ENCODE data around the gene MARK2.
"Not testable (repeated sequence)": the region's sequence is repeated elsewhere in the genome, so short reads cannot be mapped to it uniquely, and the experiment has no call there.

MARK2 gene

DNA sequence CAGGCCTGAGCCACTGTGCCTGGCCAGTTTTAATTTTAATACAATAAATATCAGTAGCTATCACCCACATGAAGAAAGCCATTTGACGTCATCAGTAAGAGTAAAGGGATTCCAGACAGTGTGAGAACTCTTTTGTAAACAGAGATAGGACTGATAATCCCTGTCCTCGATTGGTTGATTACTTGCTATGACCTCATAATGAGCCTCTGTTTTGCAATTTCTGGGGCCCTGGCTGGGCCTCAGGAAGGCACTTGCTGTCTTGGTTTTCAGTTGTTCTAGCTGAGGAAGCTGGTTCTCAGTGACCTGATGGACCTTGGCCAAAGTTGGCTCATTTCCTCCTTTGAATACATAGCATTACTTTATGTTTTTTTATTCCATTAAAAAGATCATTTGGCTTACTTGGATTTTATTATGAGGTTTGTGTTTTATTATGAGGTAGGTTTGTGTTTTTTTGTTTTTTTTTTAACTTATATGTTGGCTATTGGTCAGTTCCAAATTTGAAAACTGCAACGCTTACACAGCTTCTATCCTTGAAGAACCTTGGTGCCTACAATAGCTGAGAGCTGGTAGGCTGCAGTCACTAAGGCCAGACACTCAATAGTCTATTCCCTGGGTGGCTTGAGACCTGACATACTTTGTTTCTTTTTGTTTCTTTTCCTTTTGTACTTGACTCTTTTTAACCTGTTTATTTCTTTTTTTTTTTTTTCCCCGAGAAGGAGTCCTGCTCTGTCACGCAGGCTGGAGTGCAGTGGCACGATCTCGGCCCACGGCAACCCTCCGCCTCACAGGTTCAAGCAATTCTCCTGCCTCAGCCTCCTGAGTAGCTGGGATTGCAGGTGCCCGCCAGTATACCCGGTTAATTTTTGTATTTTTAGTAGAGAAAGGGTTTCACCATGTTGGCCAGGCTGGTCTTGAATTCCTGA lies 20.0 kb downstream of the MARK2 start:
- no peak for DNase-seq

DNA sequence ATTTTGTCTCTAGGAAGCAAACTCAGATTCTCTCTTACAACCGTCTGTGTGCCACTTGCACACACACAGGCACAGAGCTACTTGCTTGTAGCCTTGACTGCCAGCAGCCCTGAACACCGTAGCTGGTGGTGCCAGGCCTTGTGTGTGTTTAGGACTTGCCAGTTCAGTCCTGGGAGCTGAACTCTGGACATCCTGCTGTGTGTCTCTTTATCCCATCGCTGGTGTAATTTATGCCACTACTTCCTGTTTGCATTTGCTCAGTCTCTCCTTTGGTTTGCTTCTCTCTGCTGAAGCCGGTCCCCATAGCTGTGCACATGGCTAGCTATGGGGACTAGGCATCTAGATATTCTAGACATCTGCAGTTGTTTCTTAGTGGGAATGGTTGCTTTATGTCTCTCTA lies 24.0 kb downstream of the MARK2 start:
- DNase-seq = peak; percentile 40

GRCh38 chr11:63863620-63864019 lies 24.7 kb downstream of the MARK2 start:
- DNase-seq = not testable (repeated sequence)

- DNase-seq = no peak
Measured at GRCh38 chr11:63866211-63866610, 27.3 kb downstream of the MARK2 start.

DNA sequence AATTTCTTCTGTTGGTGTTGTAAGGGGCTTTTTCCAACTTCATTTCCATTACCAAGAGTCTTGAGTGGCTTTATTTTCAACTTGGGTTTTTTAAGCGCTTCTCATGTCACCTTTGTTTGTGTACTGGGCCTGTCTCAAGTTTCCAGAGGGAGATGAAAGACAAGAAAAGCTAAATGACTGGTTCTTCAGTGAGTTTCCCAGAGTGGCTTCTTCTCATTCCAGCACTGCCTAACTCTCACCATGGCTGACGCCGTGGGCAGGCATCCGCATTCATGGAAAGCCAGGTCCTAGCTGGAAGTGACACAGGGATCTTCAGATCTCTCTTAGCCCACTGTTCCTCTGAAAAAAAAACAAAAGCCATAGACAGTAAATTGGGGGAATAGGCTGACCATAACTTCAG lies 28.6 kb downstream of the MARK2 start:
- DNase-seq = no peak

DNA sequence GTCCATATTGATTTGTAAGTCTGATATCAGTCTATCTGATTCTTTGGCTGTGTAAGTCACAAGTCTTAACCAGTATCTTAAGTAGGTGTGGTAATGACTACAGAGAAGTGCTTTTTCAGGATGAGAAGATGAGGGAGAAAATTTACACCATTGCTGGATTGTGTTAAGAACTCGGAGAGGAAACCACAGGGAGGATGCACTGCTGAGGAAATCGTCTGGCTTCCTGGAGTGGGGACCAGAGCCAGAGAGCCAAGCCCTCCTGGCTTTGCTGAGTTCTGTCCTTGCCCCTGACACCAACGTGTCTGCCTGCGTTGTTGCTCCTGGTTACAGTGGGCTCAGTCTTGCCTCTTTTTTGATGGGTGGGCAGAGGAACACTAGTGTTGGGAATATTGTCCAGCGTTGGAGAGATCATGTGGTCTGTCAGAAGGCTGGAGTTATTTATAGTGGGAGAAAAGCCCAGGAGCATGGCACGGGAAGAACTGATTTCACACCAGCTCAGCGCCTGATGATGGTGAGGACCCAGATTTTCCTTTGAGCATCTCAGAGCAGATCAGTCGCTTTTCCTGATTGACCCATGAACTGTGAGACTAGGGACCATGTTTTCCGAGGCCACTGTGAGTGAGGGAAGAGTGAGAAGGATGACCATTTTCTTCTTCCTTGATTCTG lies 29.6 kb downstream of the MARK2 start:
- no peak for DNase-seq

DNA sequence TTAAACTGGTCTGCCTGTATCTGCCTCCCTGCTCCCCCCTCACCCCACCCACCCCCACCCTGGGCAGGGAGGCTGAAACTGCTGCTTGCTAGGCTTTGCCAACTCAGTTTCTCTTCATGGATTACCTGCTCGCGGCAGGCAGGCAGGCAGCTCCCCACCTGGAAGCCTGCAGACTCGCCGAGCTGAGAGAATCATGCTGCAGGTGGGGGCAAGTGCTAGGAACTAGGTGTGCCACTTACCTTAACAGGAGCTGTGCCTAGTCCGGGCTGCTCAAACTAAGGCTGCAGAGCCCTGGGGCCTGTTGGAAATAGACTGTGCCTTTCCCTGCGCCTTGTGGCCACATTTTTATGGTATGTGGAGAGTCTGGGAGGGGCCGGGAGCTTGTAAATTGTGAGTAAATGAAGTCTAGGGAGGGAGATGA lies 30.3 kb downstream of the MARK2 start:
- no peak for DNase-seq

- DNase-seq = no peak
Measured at GRCh38 chr11:63869683-63870082, 30.8 kb downstream of the MARK2 start.

GRCh38 chr11:63870351-63871140 lies 31.6 kb downstream of the MARK2 start:
- DNase-seq = no peak

GRCh38 chr11:63871962-63872799 lies 33.3 kb downstream of the MARK2 start:
- peak; percentile 49 for DNase-seq

GRCh38 chr11:63872800-63873197 lies 33.9 kb downstream of the MARK2 start:
- DNase-seq = no peak

DNA sequence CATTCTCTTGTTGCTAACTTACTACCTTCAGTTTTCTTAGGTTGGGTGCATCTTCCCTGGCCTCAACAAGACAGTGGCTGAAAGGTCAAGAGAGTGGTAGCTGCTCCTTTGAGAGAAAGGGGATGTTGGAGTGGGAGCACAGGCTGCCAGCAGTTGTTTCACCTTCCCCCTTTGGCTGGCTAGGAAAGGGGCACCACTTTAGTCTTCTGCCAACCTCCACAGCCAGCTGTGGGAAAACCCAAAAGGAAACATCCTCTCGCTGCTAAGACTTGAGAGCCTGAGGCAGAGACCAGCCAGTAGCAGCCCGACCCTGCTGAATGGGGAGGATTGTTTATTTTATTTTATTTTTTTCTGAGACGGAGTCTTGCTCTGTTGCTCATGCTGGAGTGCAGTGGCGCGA lies 34.4 kb downstream of the MARK2 start:
- DNase-seq = no peak

GRCh38 chr11:63874511-63874910 lies 35.6 kb downstream of the MARK2 start:
- no peak for DNase-seq

- no peak for DNase-seq
Measured at GRCh38 chr11:63875506-63876065, 36.7 kb downstream of the MARK2 start.

DNA sequence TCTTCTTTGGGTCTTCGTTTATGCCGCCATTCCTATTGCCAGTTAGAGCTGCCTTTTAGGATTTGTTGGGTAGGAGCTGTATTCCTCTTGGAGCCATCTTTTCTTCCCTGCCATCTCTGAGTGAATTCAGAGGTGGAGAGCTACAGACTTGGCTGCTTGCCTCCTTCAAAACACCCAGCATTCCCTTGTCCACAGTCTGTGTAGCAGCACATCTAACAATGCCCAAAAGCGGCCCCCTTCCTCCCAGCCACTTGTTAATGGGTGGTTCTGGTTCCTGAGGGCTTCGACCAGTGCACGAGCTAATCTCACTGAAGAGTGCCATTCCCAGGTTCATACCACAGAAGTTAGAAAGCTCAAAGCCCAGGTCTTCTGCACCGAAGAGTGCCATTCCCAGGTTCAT lies 37.7 kb downstream of the MARK2 start:
- DNase-seq = no peak

DNA sequence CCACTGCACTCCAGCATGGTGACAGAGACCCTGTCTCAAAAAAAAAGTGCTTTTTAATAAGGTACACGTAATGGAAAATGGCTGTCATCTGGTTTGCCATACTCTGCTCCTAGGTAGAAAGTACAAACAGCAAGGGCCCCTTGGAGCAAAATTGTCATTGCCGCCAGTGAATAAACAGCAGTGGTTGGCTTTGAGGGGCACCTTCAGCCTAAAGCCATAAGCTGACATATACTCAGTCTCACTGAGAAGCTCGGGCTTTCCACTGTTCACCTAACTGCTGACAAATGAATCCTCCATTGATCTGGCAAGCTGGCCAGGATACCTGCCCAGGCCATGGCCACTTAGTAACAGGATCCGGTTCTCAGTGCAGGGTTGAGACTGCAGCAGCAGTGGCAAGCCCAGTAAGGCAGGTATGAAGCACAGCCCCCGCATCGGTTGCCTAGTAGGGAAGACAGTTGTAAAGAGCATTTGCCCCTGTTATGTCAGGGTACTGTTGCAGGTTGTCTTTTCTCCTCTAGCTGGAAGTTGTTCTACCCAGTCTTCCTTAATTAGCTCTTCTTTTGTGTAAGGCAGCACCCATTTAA lies 38.8 kb downstream of the MARK2 start:
- DNase-seq = no peak

- no peak for DNase-seq
Measured at GRCh38 chr11:63879598-63880402, 40.9 kb downstream of the MARK2 start.

GRCh38 chr11:63880403-63880790 lies 41.5 kb downstream of the MARK2 start:
- no peak for DNase-seq

- DNase-seq = no peak
Measured at GRCh38 chr11:63882555-63883242, 43.8 kb downstream of the MARK2 start.

DNA sequence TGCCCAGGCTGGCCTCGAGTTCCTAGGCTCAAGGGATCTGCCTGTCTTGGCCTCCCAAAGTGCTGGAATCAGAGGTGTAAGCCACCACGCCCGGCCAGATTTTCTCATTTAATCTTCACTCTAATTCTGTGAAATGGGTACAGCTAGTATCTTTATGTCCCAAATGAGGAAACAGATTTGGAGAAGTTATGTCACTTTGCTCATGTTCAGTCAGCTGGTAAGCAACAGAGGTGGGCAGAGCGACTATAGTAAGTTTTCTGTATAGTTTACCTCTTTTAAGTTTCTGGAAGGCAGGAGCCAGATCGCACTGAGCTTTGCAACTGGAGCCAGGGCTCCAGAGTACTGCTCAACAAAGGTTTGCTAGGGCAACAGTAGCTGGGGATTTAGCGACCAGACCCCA lies 44.9 kb downstream of the MARK2 start:
- DNase-seq = no peak

All from NCI-H1092 treated with DMSO at 0.1 percent for 48 hours (cell line).